Skeletal muscle satellite cell (primary cell): ENCODE data around the gene NCR3LG1.
"Not testable (repeated sequence)": the region's sequence is repeated elsewhere in the genome, so short reads cannot be mapped to it uniquely, and the experiment has no call there.

Source experiments
- H3K27me3 ChIP-seq: 2 replicates; pipeline ENCODE4 v1.7.0; 2013; ENCODE audit warnings: low read length; ENCODE audit not compliant: control insufficient read depth, insufficient read depth
- H3K36me3 ChIP-seq: 2 replicates; pipeline ENCODE4 v1.7.0; 2013; ENCODE audit warnings: mild to moderate bottlenecking, control low read depth, low read length; ENCODE audit not compliant: insufficient read depth
- H3K4me1 ChIP-seq: 2 replicates; pipeline ENCODE4 v1.7.0; 2013; ENCODE audit warnings: low read length; ENCODE audit not compliant: control insufficient read depth, insufficient read depth
- H3K4me2 ChIP-seq: 2 replicates; pipeline ENCODE4 v1.7.0; 2013; ENCODE audit warnings: mild to moderate bottlenecking, low read length
- H3K4me3 ChIP-seq: 2 replicates; pipeline ENCODE4 v1.7.0; 2013; ENCODE audit warnings: low read length
- H3K9ac ChIP-seq: 2 replicates; pipeline ENCODE4 v1.7.0; 2013; ENCODE audit warnings: mild to moderate bottlenecking, low read depth, low read length, moderate library complexity
- H3K9me3 ChIP-seq: replicated peaks from 2 replicates; pipeline ENCODE4 v1.7.0; 2013; ENCODE audit warnings: mild to moderate bottlenecking, control low read depth, low read length

NCR3LG1 gene

DNA sequence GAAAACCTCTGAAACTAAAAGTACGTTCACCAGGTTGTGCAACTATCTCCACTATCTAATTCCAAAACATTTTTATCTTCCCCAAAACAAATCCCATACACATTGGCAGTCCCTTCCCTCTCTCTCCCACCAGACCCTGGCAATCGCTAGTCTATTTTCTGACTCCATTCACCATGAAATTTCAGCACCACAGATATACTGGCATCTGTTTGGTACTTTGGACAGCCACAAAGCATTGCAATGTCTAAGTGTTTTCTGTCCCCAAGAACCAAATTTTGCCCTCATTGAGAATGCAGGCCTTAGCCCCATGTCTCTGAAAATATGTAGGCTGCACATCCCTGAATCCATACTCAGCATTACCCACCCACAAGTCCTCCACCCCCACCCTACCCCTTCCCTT, 64.9 kb downstream of the NCR3LG1 start:
- Histone ChIP-seq H3K9ac (no peak overlapping the region), H3K9me3 (no peaks in the 10 kb centered on the region), H3K4me3 (no peak overlapping the region), H3K4me2 (no peak overlapping the region), H3K27me3 (peaks cover 90% of the 10 kb centered on the region), H3K4me1 (no peaks in the 10 kb centered on the region), H3K36me3 (no peaks in the 10 kb centered on the region)

DNA sequence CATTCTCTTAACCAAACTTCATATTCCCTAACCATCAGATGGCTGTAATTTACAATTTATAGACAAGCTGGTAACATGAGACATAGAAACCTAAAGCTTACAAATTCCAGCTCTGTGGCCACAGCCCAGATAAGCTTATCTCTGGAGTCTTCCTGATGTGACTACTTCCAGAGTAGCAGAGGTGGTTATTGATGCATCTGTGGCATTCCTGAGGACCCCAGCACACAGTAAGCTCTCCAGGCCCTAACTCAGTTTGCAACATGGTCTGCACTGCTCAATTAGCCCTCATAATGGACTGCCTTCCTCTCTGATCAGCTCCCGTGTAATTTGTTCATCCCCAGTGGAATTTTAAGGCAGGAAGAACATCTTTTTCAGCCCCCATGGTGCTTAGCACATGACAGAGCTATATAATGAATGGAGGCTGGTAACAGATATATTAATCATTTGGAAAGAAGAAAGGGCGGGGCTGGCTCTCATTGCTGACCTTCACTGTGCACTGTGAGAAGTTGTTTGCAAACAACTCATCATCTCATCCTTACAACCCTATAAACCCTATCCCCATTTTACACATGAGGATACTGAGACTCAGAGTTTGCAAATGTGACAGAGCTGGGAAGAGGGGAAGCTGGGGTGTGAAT, 67.0 kb downstream of the NCR3LG1 start:
- H3K9me3 ChIP-seq = no peaks in the 10 kb centered on the region
- no peaks in the 10 kb centered on the region for H3K36me3 ChIP-seq
- no peak overlapping the region for H3K4me2 ChIP-seq
- no peak overlapping the region for H3K4me3 ChIP-seq
- H3K27me3 ChIP-seq = peaks cover 91% of the 10 kb centered on the region
- no peaks in the 10 kb centered on the region for H3K4me1 ChIP-seq
- H3K9ac ChIP-seq = no peak overlapping the region

DNA sequence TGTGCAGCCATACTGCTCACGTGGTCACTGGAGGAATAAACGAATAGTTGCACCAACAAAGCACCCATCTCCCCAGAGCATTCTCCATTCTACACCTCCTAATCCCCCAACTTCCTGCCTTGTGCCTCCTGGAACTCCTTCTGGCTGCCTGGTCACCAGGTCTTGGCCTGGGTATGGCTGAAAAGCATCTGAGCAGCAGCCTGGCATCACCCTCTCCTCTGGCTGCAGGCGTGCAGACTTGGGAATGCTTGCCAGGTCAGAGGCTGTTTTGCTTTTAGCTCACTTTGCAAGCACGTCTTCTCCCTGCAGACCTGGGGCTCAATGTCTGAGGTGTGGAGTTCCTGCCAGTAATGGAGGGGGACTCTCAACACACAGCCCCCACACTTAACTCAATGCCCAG, 70.2 kb downstream of the NCR3LG1 start:
- H3K4me1 ChIP-seq = no peaks in the 10 kb centered on the region
- peaks cover 78% of the 10 kb centered on the region for H3K27me3 ChIP-seq
- H3K9ac ChIP-seq = no peak overlapping the region
- H3K9me3 ChIP-seq = no peaks in the 10 kb centered on the region
- no peak overlapping the region for H3K4me2 ChIP-seq
- H3K4me3 ChIP-seq = no peak overlapping the region
- no peaks in the 10 kb centered on the region for H3K36me3 ChIP-seq

DNA sequence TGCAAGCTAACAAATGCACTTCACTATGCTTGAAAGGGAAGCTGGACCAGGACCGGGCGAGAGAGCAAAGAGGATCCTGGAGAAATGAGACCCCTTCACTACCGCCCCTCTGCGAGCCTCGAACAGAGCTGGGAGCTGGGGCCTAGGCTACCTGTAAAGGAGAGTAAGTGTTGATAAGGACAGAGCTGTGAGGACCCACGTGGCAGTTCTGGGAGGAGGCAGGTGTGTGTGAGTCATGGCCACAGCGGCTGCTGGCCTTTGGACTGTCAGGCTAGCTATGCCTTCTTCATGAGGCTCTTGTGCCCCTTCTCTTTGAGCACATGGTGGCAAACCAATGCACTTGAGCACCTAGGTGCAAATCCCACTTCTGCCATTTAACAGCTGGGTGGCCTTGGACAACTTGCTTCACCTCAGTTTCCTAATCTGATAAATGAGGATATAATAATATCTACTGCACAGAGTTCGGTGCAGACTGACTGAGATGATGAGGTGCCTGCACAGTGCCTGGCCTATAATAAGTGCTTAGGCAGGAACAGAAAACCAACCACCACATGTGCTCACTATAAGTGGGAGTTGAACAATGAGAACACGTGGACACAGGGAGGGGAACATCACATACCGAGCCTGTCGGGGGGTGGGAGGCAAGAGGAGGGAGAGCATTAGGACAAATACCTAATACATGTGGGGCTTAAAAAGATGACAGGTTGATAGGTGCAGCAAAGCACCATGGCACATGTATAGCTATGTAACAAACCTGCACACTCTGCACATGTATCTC, 72.1 kb downstream of the NCR3LG1 start:
- no peak overlapping the region for H3K4me3 ChIP-seq
- no peaks in the 10 kb centered on the region for H3K4me1 ChIP-seq
- no peaks in the 10 kb centered on the region for H3K36me3 ChIP-seq
- no peak overlapping the region for H3K4me2 ChIP-seq
- no peak overlapping the region for H3K9ac ChIP-seq
- peaks cover 77% of the 10 kb centered on the region for H3K27me3 ChIP-seq
- no peaks in the 10 kb centered on the region for H3K9me3 ChIP-seq

DNA sequence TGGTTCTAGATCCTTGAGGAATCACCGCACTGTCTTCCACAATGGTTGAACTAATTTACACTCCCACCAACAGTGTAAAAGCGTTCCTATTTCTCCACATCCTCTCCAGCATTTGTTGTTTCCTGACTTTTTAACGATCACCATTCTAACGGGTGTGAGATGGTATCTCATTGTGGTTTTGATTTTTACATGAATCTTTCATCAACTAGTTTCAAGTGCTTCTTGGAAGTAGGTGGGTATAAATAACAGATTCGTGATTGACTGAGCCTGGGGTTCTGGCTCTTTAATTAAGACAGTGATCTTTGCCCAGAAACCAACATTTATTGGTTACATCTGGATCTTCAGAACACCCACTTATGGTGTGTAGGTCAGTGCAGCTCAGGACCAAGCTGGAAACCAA, 74.6 kb downstream of the NCR3LG1 start:
- H3K9ac ChIP-seq, H3K4me1 ChIP-seq, H3K4me3 ChIP-seq, H3K36me3 ChIP-seq, H3K4me2 ChIP-seq, H3K9me3 ChIP-seq: not testable (repeated sequence)
- H3K27me3 ChIP-seq = peaks cover 77% of the 10 kb centered on the region
